Neuronal stem cell (in vitro differentiated cells): ENCODE measurements around the gene ARMC12.

Experiments
- DNase-seq: peaks from one replicate; pipeline ENCODE4 v3.0.0-alpha.2; 2013; ENCODE audit warnings: low spot score
- H2AFZ ChIP-seq: one replicate; pipeline ENCODE4 v1.6.1; 2013; ENCODE audit warnings: mild to moderate bottlenecking, low read length, inconsistent platforms
- H2AK5ac ChIP-seq: 2 replicates; pipeline ENCODE4 v1.6.1; 2013; ENCODE audit warnings: low read depth, mild to moderate bottlenecking, inconsistent platforms, low read length, moderate library complexity, mixed read lengths
- H2BK120ac ChIP-seq: 2 replicates; pipeline ENCODE4 v1.6.1; 2013; ENCODE audit warnings: low read depth, mild to moderate bottlenecking, inconsistent platforms, low read length, moderate library complexity, mixed read lengths
- H2BK12ac ChIP-seq: one replicate; pipeline ENCODE4 v1.6.1; 2013; ENCODE audit warnings: low read length, inconsistent platforms
- H2BK15ac ChIP-seq: 2 replicates; pipeline ENCODE4 v1.6.1; 2013; ENCODE audit warnings: mild to moderate bottlenecking, low read length, inconsistent platforms, mixed read lengths
- H2BK5ac ChIP-seq: one replicate; pipeline ENCODE4 v1.6.1; 2013; ENCODE audit warnings: inconsistent platforms, mild to moderate bottlenecking, low read length, moderate library complexity
- H3K14ac ChIP-seq: one replicate; pipeline ENCODE4 v1.6.1; 2013; ENCODE audit warnings: low read length, inconsistent platforms
- H3K18ac ChIP-seq: 2 replicates; pipeline ENCODE4 v1.6.1; 2013; ENCODE audit warnings: low read length, inconsistent platforms
- H3K23ac ChIP-seq: 2 replicates; pipeline ENCODE4 v1.6.1; 2013; ENCODE audit warnings: low read depth, mild to moderate bottlenecking, mixed read lengths, low read length, inconsistent platforms; ENCODE audit not compliant: poor library complexity
- H3K27ac ChIP-seq: replicated peaks from 3 replicates; pipeline ENCODE4 v1.5.1; 2013; ENCODE audit warnings: low read length, inconsistent platforms
- H3K27me3 ChIP-seq, 3 experiments: 2 replicates each; pipeline ENCODE4 v1.6.1; 2013; ENCODE audit warnings: low read length in 3 of 3, mild to moderate bottlenecking in 2 of 3, inconsistent platforms in 1 of 3, low read depth in 1 of 3, mixed read lengths in 1 of 3, moderate library complexity in 1 of 3; ENCODE audit not compliant: control insufficient read depth in 3 of 3, insufficient read depth in 3 of 3
- H3K36me3 ChIP-seq, 2 donors: replicated peaks in 1 of 2; 2 replicates each; pipeline ENCODE4 v1.6.1; 2013; ENCODE audit warnings: low read length in 2 of 2; ENCODE audit not compliant: control insufficient read depth in 2 of 2, insufficient read depth in 2 of 2
- H3K4ac ChIP-seq: 2 replicates; pipeline ENCODE4 v1.6.1; 2013; ENCODE audit warnings: inconsistent platforms, mild to moderate bottlenecking, low read length, moderate library complexity
- H3K4me1 ChIP-seq, 2 donors: 1 replicate in 1 of 2; 2 replicates in 1 of 2; pipeline ENCODE4 v1.6.1; 2013; ENCODE audit warnings: low read length in 2 of 2, low read depth in 1 of 2; ENCODE audit not compliant: control insufficient read depth in 2 of 2, insufficient read depth in 1 of 2
- H3K4me2 ChIP-seq: one replicate; pipeline ENCODE4 v1.6.1; 2013; ENCODE audit warnings: mild to moderate bottlenecking, low read length, inconsistent platforms; ENCODE audit not compliant: insufficient read depth, poor library complexity, severe bottlenecking
- H3K4me3 ChIP-seq, 2 donors: 2 replicates each; pipeline ENCODE4 v1.5.1; 2013; ENCODE audit warnings: low read length in 2 of 2, mild to moderate bottlenecking in 2 of 2, inconsistent platforms in 1 of 2, moderate library complexity in 1 of 2
- H3K79me1 ChIP-seq: one replicate; pipeline ENCODE4 v1.6.1; 2013; ENCODE audit warnings: low read depth, mild to moderate bottlenecking, inconsistent platforms, low read length, moderate library complexity
- H3K9ac ChIP-seq: one replicate; pipeline ENCODE4 v1.6.1; 2013; ENCODE audit warnings: mild to moderate bottlenecking, low read depth, low read length, inconsistent platforms; ENCODE audit not compliant: poor library complexity
- H3K9me3 ChIP-seq, 2 donors: replicated peaks in 1 of 2; 2 replicates each; pipeline versions ENCODE3 to v1.6.1; 2013; ENCODE audit warnings: low read length in 2 of 2, mild to moderate bottlenecking in 2 of 2, inconsistent platforms in 1 of 2, low read depth in 1 of 2, mixed read lengths in 1 of 2, moderate library complexity in 1 of 2; ENCODE audit not compliant: control insufficient read depth in 2 of 2, insufficient read depth in 1 of 2
- H4K8ac ChIP-seq: one replicate; pipeline ENCODE4 v1.6.1; 2013; ENCODE audit warnings: low read depth, mild to moderate bottlenecking, inconsistent platforms, low read length, moderate library complexity
- H4K91ac ChIP-seq: one replicate; pipeline ENCODE4 v1.6.1; 2013; ENCODE audit warnings: low read length, low read depth, mild to moderate bottlenecking, inconsistent platforms; ENCODE audit not compliant: poor library complexity
- WGBS, 2 donors: extraction: QIAGEN DNeasy Blood & Tissue Kit; methylation state at CpG; one replicate each; pipeline ENCODE4 v1.1.7; 2013; ENCODE audit warnings: missing lambda C conversion rate in 2 of 2, mixed read lengths in 1 of 2; ENCODE audit not compliant: insufficient read length in 2 of 2, insufficient replicate concordance in 1 of 2; ENCODE audit errors: extremely low coverage in 2 of 2; 5-methylcytosine and 5-hydroxymethylcytosine counted together

Gene ARMC12

DNA sequence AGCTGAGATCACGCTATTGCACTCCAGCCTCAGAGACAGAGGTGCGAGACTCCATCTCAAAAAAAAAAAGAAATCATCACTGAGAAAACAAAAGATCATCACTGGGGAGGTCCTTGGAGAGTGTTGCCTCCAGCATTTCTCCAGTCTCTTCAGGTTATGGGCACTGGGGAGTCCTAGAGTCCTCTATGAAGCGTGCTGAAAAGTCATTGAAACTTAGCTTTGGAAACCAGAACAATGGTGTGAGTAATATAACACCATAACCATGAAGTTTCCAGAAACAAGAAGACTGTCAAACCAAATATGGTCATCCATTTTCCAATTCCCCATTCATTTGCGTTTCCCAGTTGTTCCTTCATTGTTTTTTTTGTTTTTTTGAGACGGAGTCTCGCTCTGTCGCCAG, 13.7 kb downstream of the ARMC12 start:
- no peak overlapping the region for H3K23ac ChIP-seq
- no peak overlapping the region for H2BK120ac ChIP-seq
- DNase-seq = no peak
- H3K18ac ChIP-seq = no peak overlapping the region
- H4K8ac ChIP-seq = no peak overlapping the region
- no peak overlapping the region for H2BK15ac ChIP-seq
- H3K4ac ChIP-seq = no peak overlapping the region
- H3K27me3 ChIP-seq = no peaks in the 10 kb centered on the region
- no peaks in the 10 kb centered on the region for H3K36me3 ChIP-seq
- H3K4me1 ChIP-seq = peaks cover 7 to 8% of the 10 kb centered on the region in 2 donors
- H3K9me3 ChIP-seq = peaks cover 0 to 2% of the 10 kb centered on the region in 2 donors
- H2BK12ac ChIP-seq = no peak overlapping the region
- no peak overlapping the region for H2AFZ ChIP-seq
- H3K14ac ChIP-seq = no peak overlapping the region
- H3K79me1 ChIP-seq = no peaks in the 10 kb centered on the region
- no CpG with 5 or more reads among the region's 7 CpGs for WGBS, 2 donors
- no peak overlapping the region for H2AK5ac ChIP-seq
- no peak overlapping the region for H3K9ac ChIP-seq
- no peak overlapping the region for H3K27ac ChIP-seq
- H2BK5ac ChIP-seq = no peak overlapping the region
- no peak overlapping the region for H4K91ac ChIP-seq
- H3K4me2 ChIP-seq = no peak overlapping the region
- no peak overlapping the region for H3K4me3 ChIP-seq

DNA sequence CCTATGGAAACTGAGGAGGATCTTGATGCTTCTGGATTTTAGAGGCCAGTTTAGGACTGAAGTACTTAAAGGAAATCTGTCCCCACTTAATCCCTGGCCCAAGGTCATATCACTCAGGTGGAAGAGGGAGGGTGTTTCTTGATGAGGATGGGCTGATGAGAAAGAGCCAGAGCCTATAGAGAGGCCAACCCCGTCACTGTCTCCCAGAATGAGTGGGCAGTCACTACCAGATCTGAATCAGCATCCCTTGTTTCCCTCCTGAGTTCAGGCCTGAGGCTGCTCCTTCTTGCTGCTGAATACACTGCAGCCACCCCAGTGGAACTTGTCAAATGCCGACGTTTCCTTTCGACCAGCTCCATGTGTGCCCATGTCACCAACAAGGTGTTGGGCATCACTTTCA, 14.8 kb downstream of the ARMC12 start:
- H3K9me3 ChIP-seq = peaks cover 0 to 2% of the 10 kb centered on the region in 2 donors
- no peak overlapping the region for H4K91ac ChIP-seq
- no peak overlapping the region for H2BK15ac ChIP-seq
- no peak overlapping the region for H4K8ac ChIP-seq
- H3K36me3 ChIP-seq = no peaks in the 10 kb centered on the region
- no peaks in the 10 kb centered on the region for H3K27me3 ChIP-seq
- H2AFZ ChIP-seq = no peak overlapping the region
- no peak overlapping the region for H2BK5ac ChIP-seq
- peaks cover 7 to 9% of the 10 kb centered on the region in 2 donors for H3K4me1 ChIP-seq
- no peak overlapping the region for H3K23ac ChIP-seq
- no peak overlapping the region for H3K4ac ChIP-seq
- no peak overlapping the region for H3K14ac ChIP-seq
- H2AK5ac ChIP-seq = no peak overlapping the region
- no CpG with 5 or more reads among the region's 4 CpGs for WGBS, 2 donors
- no peak overlapping the region for H3K27ac ChIP-seq
- DNase-seq = no peak
- H2BK120ac ChIP-seq = no peak overlapping the region
- H3K9ac ChIP-seq = no peak overlapping the region
- H3K18ac ChIP-seq = no peak overlapping the region
- H3K4me2 ChIP-seq = no peak overlapping the region
- no peak overlapping the region for H2BK12ac ChIP-seq
- H3K4me3 ChIP-seq = no peak overlapping the region
- no peaks in the 10 kb centered on the region for H3K79me1 ChIP-seq

DNA sequence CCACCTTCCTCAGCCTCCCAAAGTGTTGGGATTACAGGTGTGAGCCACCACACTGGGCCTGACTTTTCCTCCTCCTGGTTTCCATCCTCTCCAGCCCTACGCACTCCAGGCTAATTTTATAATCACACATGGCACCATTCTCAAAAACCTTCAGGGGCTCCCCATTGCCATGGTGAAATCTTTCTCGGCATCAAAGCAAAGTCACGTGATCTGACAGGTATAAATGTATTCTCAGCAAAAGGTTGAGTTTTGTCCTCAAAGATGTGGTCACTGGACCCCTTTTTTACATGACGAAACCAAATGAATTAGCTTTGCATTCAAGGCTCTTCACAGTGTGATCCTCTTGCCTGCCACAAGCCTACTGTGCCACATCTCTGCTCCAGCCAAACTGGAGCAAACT, 15.5 kb downstream of the ARMC12 start:
- no peak for DNase-seq
- H4K8ac ChIP-seq = no peak overlapping the region
- no peaks in the 10 kb centered on the region for H3K36me3 ChIP-seq
- H3K4me3 ChIP-seq = no peak overlapping the region
- no peak overlapping the region for H2BK120ac ChIP-seq
- no peak overlapping the region for H2BK15ac ChIP-seq
- no peak overlapping the region for H3K18ac ChIP-seq
- H2AFZ ChIP-seq = no peak overlapping the region
- H3K23ac ChIP-seq = no peak overlapping the region
- H3K79me1 ChIP-seq = no peaks in the 10 kb centered on the region
- H2AK5ac ChIP-seq = no peak overlapping the region
- H3K9me3 ChIP-seq = peaks cover 0 to 2% of the 10 kb centered on the region in 2 donors
- H3K4me1 ChIP-seq = peaks cover 7 to 9% of the 10 kb centered on the region in 2 donors
- no peak overlapping the region for H2BK5ac ChIP-seq
- H4K91ac ChIP-seq = no peak overlapping the region
- H2BK12ac ChIP-seq = no peak overlapping the region
- no peak overlapping the region for H3K4me2 ChIP-seq
- no peaks in the 10 kb centered on the region for H3K27me3 ChIP-seq
- H3K14ac ChIP-seq = no peak overlapping the region
- WGBS, 2 donors = no CpG with 5 or more reads among the region's 4 CpGs
- H3K4ac ChIP-seq = no peak overlapping the region
- H3K9ac ChIP-seq = no peak overlapping the region
- no peak overlapping the region for H3K27ac ChIP-seq

DNA sequence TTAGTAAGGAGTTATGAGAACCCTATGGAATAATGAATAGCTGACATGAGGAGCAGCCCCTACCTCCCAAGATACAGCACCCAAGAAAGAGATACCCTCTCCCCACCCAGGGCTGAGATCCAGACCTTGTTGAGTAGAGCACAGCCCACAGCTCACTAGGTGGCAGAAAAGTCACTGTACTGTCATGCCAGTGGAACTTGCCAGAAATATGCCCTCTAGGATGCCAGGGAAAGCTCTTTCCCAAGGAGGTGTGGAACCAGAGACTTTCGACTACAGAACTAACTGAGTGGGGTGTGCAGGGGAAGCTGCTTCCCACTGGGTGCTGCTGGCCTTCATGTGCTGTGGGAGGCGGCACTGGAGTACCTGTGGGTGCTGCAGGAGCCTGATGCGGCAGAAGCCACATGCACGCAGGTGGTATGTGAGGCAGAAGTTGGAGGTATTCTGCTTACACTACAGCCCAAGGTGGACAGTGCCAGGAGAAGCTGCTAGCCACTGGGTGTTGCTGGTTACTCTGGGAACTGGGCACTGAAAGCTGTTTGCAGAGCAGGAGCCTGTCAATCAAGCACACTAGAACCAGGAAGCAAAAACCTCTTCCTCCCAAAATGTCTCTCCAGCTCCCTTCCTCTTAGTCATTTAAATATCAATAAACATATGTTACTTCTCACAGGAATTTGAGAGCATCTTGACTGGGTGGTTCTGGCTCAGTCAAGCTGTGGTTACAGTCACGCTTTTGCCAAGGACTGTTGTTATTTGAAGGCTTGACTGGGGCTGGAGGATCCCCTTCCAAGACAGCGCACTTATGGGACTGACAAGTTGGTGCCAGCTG, 17.8 kb downstream of the ARMC12 start:
- no peaks in the 10 kb centered on the region for H3K27me3 ChIP-seq
- no peak overlapping the region for H4K91ac ChIP-seq
- no peak overlapping the region for H3K4ac ChIP-seq
- H3K9me3 ChIP-seq = no peaks in the 10 kb centered on the region
- DNase-seq = no peak
- H3K79me1 ChIP-seq = no peaks in the 10 kb centered on the region
- no peak overlapping the region for H3K4me3 ChIP-seq
- no peak overlapping the region for H2BK120ac ChIP-seq
- H3K14ac ChIP-seq = peak overlapping the region; percentile 25
- H2BK15ac ChIP-seq = no peak overlapping the region
- H3K4me1 ChIP-seq = peaks cover 11 to 14% of the 10 kb centered on the region in 2 donors
- H3K23ac ChIP-seq = no peak overlapping the region
- no peaks in the 10 kb centered on the region for H3K36me3 ChIP-seq
- H3K9ac ChIP-seq = no peak overlapping the region
- no peak overlapping the region for H2BK5ac ChIP-seq
- no peak overlapping the region for H2BK12ac ChIP-seq
- WGBS, 2 donors = no CpG with 5 or more reads among the region's 6 CpGs
- peak overlapping the region; percentile 65 for H2AFZ ChIP-seq
- H2AK5ac ChIP-seq = no peak overlapping the region
- H3K18ac ChIP-seq = peak overlapping the region; percentile 74
- no peak overlapping the region for H4K8ac ChIP-seq
- H3K27ac ChIP-seq = no peak overlapping the region
- H3K4me2 ChIP-seq = no peak overlapping the region
